AG20443 (cell line): ENCODE measurements around the gene ZDHHC19.
"Not testable (repeated sequence)": the region's sequence is repeated elsewhere in the genome, so short reads cannot be mapped to it uniquely, and the experiment has no call there.

Experiments
- DNase-seq: peaks from one replicate; pipeline ENCODE4 v3.0.0; 2012; ENCODE audit warnings: low spot score, mixed read lengths

The ZDHHC19 gene, protein sequence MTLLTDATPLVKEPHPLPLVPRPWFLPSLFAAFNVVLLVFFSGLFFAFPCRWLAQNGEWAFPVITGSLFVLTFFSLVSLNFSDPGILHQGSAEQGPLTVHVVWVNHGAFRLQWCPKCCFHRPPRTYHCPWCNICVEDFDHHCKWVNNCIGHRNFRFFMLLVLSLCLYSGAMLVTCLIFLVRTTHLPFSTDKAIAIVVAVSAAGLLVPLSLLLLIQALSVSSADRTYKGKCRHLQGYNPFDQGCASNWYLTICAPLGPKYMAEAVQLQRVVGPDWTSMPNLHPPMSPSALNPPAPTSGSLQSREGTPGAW

DNA sequence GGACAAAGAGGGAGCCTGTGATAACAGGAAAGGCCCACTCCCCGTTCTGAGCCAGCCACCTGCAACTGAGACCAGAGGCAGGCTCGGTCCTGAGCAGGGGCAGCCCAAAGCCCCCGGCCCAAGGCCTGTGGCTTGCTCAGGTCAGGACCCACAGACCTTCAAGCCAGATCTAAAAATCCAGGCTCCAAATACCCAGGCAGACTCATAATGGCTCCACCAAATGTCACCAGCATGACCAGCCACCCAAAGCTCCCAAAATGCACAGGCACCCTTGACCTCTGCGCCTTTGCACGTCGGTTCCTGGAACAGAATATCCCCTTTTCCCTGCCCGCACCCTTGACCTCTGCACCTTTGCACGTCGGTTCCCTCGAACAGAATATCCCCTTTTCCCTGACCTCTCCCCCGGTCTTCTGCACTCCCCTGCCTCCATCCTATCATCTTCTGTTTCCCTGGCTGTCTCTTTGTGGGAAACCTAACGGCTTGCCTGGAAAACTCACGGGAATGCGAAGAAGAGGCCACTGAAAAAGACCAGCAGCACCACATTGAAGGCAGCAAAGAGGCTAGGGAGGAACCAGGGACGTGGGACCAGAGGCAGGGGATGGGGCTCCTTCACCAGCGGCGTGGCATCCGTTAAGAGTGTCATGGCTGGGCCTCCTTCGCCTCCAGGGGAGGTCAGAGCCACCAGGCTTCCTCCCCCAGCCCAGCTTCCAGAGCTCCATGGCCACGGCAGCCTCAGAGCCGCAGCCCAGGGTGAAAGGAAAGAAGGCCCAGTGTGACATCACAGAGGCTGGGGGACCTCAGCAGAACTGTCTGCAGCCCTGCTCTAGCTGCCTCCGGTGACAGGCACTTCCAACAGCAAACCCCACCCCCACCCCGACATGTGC, at the start of gene ZDHHC19:
ZDHHC19 (minus strand) TSS at position 728 of the 884 bp plus-strand sequence; CDS start at position 643, 85 bp downstream.
- no peak for DNase-seq

DNA sequence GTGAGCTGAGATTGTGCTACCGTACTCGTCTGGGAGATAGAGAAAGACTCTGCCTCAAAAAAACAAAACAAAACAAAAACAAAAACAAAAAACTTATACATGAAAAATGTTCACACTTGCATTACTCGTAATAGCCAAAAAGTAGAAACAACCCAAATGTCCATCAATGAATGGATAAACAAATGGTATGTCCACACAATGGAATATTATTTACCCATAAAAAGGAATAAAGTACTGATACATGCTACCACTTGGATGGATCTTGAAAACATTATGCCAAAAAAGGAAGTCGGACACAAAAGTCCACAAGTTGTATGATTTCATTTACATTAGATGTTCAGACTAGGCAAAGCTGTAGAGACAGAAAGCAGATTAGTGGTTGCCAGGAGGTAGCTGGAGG, 49.6 kb upstream of the ZDHHC19 start:
- no peak for DNase-seq

DNA sequence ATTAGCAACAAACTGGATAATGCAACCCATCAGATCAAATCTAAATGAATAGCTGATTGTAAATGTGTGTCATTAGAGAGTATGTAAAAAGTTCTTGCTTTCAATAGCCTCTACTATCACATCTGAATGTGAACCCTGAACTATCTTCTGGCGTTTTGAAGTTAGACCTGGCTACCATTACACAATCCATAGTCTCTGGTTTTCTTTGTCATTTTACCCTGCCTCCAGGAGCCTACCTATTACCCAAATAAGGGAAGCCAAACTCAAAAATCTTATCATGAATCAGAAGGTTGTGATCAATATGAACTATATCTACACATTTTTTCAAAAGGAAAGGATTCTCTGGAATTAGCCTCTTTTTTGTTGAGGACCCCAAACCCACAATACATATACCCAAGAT, 44.6 kb upstream of the ZDHHC19 start:
- DNase-seq = no peak

DNA sequence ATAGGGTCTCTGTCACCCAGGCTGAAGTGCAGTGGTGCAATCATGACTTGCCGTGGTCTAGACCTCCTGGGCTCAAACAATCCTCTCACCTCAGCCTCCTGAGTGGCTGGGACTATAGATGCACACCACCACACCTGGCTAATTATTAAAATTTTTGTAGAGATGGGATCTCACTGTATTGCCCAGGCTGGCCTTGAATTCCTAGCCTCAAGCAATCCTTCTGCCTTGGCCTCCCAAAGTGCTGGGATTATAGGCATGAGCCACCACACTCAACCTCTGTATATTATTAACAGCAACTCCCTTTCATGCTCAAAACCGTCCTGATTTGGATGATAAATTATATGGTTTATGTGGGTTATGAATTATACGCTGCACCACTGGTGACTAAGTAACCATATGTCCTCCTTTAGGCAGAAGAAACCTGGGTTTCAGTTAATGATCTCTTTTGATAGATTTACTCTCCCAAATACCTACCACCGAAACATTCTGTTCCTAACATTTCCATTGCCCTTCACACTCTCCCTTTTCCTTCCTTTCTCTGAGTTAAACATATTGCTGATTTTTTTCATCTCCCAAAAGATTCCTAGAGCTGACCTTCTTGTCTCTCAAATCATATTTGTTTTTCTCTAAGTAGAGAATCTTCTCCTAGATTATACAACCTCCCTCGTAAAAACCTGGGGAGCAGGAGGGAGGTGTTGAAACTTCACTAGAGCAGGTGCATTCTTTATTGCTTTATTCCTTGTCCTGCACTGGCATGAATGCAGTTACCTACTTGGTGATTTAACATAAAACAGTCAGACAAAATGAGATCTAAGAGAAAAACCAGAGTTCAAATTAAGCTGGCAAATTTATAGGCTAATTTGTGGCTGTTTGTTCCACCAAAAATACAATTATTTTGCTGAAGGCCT, 43.4 kb upstream of the ZDHHC19 start:
- DNase-seq = no peak

DNA sequence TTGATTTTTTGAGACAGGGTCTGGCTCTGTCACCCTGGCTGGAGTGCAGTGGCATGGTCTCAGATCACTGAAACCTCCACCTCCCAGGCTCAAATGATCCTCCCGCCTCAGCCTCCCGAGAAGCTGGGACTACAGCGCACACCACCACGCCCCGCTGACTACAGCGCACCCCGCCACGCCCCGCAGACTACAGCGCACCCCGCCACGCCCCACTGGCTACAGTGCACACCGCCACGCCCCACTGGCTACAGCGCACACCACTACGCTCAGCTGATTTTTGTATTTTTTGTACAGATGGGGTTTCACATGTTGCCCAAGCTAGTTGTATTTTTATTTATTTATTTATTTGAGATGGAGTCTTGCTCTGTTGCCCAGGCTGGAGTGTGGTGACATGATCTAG, 40.7 kb upstream of the ZDHHC19 start:
- DNase-seq = no peak

DNA sequence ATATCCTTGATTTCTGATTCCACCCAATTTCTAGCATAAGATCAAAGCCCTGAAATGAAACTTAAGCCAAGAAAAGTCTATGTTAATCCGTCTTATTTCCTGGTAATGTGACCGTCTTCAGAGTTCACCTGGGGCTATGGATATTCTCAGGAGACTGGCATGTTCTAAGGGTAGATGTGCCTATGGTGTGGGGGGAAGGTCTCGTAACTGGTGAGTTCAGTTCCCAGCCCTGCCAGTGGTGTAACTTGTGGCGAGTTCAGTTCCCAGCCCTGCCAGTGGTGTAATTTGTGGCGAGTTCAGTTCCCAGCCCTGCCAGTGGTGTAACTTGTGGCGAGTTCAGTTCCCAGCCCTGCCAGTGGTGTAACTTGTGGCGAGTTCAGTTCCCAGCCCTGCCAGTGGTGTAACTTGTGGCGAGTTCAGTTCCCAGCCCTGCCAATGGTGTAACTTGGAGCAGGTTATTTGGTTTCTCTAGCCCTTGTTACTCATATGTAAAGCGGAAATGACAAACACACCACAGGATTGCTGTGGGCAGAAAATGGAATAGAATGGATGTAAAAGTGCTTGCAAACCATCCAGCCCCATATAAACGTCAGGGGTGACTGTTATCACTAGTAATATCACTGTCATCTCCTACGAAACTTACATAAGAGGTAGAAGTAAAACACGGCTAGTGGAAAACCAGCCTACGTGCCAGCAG, 35.6 kb upstream of the ZDHHC19 start:
- DNase-seq = peak; percentile 18

DNA sequence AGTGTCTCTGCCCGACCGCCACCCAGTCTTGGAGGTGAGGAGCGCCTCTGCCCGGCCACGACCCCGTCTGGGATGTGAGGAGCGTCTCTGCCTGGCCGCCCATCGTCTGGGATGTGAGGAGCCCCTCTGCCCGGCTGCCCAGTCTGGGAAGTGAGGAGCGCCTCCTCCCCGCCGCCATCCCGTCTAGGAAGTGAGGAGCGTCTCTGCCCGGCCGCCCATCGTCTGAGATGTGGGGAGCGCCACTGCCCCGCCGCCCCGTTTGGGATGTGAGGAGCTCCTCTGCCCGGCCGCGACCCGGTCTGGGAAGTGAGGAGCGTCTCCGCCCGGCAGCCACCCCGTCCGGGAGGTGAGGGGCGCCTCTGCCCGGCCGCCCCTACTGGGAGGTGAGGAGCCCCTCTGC, 33.0 kb upstream of the ZDHHC19 start:
- not testable (repeated sequence) for DNase-seq

DNA sequence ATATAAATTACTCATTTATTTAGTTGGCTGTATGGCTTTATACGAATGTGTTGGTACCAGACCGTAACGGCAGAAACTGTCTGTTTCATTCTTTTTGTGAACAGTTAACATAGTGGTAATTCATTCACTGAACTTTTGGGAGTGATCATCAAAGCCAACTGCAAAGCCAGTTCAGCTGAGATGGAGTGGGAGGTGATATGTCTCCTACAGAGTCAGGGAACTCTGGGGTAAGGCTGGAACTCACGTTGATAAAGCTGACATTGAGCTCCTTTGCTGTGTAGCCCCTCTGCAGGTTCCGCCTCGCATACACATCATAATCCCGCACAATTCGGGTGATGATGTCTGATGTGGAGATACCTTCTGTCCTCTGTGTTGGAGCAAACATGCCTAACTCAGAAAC, 30.5 kb upstream of the ZDHHC19 start:
- no peak for DNase-seq

DNA sequence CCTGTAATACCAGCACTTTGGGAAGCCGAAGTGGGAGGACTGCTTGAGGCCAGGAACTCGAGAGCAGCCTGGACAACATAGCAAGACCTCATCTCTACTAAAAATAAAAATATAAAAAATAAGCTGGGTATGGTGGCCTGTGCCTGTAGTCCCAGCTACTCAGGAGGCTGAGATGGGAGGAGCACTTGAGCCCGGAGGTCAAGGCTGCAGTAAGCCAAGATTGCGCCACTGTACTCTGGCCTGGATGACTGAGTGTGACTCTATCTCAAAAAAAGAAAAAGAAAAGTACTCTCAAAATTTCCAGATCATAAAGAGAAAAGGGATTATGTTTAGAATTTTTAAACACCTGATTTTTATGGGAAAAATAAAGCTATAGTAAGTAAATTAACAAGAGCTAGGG, 29.2 kb upstream of the ZDHHC19 start:
- no peak for DNase-seq

DNA sequence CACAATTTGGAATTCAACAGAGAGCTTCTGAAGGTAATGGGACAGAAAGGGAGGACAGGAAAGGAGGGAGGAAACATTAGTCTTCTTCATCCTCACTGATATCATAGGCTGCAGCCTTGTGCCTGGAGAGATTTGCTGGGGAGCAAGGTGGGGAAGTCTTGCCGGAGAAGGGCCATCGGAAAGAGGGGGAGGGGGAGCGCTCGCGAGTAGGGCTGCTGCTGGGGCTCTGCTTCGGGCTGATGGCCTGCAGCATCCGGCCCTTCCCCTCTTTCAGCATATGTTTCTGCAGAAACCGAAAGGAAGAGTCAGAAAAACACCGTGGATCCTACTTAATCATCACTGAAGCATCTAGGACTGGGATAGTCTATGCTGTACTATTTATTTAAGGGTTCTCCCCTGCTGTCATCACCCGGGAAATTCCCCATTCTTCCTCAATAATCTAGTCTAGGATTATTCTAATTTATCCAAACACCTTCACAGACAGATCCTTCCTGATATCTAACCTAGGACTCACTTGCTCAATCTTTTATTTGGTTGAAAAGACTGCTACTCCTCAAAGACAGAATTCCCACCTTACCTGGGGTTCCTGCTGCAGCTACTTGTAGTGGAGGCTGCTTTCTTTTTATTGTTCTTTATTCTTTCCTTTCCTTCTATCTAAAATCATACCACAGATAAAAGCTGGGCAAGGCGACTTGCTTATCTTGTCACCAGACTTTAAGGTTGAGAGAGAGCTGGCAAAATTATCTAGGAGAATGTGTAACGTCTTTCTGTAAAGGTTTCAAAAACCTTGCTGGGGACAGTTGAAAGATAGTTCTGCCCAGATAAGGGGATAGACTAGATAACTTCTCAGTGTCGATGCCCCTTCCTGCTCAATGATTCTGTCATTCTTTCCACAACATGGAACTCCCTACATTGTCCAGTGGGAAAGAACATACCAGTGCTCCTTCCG, 27.7 kb upstream of the ZDHHC19 start:
- DNase-seq = no peak

DNA sequence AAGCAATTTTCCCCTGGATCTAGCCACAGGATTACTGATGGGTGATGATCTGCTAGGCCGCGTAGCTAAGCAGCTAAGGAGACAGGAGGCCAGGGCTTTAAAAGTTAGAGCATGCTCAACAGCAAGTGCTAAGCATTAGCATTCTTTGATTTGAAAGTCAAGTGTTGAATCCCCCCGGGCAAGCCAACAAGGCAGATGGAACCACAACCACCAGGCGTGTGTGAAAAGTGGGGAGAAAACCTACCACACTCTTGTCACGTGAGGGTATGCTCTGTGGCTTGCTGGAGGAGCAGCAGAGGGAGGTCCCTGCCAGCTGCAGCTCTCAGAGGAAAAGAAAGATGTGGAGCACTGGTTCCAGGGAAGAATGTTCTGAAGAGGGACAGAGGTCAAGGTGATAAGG, 26.0 kb upstream of the ZDHHC19 start:
- no peak for DNase-seq

DNA sequence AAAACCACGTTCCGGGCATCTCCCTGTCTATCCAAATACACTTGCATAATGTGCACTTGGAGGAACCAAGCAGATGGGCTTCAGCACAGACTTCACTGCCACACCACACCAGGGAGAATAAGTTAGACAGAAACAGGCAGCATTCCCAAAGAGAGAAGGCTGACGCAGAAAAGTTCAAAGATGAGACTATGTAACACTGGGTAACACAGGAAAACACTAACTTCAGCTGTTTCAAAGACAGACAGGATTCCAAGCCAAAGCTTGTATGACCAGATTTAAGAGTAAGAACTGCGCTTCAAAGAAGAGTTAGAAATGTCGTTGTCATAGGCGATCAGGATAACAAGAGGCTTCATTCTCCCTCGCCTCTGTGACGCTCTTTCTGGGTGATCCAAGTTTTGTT, 25.0 kb upstream of the ZDHHC19 start:
- no peak for DNase-seq

DNA sequence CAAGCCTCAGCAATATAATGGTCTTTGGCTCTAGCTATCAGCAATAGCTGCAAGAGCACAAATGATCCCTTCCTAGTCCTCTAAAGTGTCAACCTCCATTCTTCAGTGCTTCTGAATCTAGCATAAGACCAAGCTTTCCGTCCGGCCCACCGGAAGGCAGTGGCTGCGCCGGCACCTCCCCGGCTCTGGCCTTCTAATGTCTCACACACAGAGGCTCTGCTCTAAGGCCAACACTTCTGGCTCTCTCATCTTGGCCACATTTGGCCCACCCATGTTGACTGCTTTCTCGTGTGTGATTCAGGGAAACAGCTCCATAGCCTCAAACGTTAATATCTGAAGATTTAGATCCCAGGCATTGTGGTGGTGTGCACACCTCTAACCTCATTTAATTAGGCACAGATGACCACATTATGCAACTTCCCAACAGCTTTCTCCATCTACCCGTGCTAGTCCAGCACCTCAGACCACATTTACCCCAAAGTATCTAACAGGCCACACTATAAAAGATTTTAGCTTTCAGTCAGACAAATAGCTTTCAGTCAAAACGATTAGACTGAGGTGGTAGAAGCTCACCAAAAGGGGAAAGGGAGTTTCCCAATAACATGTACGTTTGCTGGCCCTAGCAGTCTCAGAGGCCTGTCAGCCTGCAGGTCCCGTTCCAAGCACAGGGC, 24.4 kb upstream of the ZDHHC19 start:
- DNase-seq = peak; percentile 14

DNA sequence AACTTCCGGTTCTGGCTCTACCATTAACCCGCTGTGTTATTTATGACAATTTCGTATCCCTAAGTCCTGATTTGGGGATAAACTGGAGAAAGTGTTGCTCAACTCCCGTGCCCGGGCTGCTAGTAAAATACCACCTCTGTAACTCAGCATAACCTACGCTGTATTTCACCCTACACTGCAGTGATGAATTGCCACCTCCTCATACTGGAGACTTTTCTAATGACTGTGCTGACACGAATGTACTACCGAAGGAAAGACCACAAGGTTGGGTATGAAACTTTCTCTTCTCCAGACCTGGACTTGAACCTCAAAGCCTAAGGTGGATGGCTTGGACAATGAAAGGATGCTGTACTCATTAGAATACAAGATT, 21.7 kb upstream of the ZDHHC19 start:
- no peak for DNase-seq

DNA sequence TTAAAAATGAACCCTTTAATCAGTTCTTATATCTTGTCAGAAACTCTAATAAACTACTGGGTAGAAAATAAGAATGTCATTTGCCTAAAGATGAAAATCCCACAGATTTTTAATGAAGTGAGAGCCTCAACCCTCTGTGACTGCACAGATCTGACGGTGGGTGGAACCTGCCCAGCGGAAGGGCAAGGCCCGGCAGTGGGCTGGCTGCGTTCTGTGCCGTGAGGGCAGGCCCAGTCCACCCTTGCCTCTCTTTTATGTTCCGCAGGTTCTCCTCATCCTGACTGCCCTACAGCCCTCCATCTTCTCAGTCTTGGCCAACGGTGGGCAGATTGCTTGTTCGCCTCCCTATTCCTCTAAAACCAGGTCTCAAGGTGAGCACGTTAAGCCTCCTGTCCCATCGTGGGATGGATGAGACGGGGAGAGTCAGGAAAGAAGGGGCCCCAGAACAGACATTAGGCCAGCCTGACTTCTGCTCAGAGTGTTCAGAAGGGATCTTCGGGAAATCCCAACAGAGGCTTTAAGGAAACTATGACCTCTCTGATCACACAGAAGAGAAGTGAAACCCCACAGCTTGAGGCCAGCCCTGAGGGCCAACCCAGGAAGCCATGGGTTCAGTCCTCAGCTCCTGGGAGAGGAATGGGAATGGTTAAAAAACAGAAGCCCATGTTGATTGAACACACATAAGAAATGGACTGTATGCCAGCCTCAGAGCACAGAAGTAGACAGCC, 21.1 kb upstream of the ZDHHC19 start:
- peak; percentile 2 for DNase-seq

DNA sequence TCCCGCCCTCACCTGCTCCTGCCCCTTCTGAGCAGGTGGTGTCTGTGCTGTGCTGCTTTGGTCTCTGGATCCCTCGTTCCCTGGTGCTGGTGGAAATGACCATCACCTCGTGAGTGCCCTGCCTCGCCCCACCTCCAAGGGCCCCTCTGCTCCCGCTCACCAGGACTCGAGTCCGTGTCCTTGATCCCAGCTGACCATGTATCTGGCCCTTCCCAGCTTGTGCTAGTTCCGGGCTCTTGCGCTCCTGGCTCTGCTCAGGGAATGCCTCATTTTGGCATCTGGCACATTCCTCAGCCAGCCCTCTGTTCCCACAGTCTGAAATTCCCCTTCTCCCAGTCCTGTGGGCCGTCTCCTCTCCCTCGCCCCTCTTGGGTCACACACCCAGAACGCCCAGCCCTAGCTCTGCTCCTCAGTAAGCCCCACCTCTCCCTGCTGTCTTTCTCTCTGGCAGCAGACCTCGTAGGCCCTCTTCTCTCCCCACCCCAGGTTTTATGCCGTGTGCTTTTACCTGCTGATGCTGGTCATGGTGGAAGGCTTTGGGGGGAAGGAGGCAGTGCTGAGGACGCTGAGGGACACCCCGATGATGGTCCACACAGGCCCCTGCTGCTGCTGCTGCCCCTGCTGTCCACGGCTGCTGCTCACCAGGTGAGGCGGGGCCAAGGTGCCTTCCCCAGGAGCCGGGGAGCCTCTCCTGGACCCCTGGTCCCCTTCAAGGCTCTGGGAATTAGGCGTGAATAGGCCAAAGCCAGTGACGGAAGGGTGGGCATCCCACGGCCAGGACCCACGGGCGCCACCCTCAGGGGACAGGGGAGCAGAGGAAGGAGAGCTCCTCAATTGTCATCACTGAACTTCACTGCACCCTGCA, 16.7 kb upstream of the ZDHHC19 start:
- peak; percentile 81 for DNase-seq

DNA sequence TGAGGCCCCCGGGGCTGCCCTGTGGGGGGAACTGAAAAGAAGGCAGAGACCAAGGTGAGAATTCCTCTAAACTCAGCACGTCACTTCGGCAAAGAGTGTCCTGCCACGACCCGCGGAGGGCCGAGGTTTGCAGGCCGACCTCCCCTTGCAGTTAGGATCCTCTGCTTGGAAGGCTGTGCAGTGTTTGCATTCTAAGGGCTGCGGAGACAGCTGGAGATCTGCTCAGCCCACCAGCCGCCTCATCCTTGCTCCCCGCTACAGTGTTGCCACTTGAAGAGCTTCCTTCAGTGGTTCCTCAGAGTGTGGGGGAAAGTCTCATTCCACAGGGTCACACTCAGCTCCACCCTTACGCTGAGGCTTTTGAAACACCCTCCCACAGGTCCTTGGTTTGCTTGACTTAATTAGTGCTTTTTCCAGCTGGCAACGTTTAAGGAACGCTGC, 15.9 kb upstream of the ZDHHC19 start:
- no peak for DNase-seq

DNA sequence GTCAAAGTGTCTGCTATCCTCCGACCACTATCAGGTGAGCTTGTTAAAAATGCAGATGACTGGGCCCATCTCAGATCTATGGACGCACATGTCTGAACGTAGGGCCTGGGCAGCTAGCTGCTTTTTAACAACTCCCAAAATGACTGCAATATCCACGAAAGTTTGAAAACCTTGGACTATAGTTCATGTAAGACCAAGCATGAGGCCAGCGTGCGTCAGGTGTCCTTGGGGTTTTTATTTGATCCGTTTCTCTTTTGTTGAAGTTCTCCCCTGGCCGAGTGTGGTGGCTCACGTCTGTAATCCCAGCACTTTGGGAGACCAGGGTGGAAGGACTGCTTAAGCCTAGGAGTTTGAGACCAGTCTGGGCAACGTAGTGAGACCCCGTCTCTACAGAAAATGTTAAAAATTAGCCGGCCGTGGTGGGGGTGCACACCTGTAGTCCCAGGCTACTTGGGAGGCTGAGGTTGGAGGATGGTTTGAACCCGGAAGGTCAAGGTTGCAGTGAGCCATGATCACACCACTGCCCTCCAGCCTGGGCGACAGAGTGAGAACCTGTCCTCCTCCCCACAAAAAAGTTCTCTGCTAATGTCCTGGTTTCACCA, 14.7 kb upstream of the ZDHHC19 start:
- no peak for DNase-seq
